ENCODE measurements around the gene CBX4.

Gene CBX4

DNA sequence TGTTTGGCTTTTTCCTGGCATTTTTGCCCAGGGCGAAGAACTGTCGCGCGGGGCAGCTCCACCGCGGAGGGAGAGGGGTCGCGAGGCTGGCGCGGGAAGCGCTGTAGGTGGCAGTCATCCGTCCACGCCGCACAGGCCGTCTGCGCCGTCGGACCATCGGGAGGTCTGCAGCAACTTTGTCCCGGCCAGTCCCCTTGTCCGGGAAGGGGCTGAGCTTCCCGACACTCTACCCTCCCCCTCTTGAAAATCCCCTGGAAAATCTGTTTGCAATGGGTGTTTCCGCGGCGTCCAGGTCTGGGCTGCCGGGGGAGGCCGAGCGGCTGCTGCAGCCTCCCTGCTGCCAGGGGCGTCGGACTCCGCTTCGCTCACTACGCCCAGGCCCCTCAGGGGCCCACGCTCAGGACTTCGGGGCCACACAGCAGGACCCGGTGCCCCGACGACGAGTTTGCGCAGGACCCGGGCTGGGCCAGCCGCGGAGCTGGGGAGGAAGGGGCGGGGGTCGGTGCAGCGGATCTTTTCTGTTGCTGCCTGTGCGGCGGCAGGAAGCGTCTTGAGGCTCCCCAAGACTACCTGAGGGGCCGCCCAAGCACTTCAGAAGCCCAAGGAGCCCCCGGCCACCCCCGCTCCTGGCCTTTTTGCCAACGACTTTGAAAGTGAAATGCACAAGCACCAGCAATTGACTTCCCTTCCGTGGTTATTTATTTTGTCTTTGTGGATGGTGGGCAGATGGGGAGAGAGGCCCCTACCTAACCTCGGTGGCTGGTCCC, 2.3 kb upstream of the CBX4 start:
- no peak for FAIRE-seq

DNA sequence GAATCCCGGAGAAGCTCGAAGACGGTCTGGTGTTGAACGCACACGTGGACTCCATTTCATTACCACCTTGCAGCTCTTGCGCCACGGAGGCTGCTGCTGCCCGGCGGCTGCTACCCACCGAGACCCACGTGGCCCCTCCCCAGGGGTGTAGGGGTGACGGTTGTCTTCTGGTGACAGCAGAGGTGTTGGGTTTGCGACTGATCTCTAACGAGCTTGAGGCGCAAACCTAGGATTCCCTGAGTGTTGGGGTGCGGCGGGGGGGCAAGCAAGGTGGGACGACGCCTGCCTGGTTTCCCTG, 1.7 kb upstream of the CBX4 start:
- FAIRE-seq: no peak

DNA sequence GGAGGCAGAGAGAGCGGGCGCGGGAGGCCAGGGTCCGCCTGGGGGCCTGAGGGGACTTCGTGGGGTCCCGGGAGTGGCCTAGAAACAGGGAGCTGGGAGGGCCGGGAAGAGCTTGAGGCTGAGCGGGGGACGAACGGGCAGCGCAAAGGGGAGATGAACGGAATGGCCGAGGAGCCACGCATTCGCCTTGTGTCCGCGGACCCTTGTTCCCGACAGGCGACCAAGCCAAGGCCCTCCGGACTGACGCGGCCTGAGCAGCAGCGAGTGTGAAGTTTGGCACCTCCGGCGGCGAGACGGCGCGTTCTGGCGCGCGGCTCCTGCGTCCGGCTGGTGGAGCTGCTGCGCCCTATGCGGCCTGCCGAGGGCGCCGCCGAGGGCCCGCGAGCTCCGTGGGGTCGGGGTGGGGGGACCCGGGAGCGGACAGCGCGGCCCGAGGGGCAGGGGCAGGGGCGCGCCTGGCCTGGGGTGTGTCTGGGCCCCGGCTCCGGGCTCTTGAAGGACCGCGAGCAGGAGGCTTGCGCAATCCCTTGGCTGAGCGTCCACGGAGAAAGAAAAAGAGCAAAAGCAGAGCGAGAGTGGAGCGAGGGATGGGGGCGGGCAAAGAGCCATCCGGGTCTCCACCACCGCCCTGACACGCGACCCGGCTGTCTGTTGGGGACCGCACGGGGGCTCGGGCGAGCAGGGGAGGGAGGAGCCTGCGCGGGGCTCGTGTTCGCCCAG, 1.2 kb upstream of the CBX4 start:
- FAIRE-seq: no peak

DNA sequence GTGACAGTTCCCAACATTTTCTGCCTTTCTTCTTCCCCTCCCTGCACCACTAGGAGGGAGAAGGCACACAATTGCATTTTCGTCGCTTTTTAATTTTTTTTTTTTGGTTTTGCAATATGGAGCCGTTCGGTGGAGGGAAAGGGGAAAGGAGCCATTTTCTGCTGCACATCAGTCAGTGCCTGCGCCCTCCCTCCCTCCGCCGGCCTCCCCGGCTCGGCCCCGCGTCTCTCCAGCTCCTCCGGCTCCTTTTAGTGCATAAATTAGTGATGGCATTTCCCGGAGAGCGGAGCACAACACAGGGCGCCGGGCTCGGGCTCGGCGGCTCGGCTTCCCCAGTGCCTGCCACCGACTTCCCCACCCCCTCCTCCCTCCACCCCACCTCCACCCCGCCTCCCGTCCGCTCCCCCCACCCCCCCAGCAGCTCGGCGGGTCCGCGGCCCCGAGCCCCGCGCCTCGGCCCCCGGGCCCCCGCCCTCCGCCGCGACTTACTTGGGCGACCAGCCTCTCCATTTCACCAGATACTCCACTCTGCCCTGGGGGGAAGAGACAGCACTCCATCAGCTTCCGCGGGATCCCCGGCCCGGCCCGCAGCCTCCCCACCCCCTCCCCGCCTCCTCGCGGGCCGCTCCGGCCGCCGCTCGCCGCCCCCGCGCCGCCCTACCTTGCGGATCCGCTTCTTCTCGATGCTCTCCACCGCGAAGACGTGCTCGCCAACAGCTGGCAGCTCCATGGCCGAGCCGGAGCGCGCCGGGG, 542 bp downstream of the CBX4 start:
- FAIRE-seq: no peak

DNA sequence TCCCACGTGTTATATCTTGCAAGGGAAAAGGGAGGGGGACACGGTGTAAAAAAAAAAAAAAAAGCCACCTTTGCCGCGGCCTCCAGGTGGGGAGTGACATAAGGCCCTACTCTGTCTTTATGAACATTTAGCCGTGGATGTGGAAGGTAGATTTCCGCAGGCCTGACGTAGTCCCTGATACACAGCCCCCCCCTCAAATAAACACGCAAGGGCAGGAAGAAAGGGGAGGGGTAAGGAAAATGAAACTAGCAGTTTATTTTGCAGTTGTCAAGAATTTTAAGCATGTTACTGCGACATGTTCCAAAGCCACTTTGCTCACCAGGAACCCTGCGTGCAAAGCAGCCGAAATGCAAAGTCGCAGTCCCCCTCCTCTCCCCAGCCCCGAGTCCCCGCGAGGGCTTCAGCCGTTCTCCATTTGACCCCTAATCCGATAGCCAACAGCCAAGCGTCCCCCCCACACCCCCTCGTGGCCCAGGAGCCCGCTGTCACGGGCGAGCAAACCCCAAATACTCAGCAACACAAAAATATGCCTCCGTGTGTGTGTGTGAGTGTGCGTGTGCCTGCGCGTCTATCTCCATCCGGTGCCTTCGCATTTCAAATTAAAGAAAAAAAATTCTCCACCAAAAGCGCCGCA, 1.2 kb downstream of the CBX4 start:
- FAIRE-seq: no peak

DNA sequence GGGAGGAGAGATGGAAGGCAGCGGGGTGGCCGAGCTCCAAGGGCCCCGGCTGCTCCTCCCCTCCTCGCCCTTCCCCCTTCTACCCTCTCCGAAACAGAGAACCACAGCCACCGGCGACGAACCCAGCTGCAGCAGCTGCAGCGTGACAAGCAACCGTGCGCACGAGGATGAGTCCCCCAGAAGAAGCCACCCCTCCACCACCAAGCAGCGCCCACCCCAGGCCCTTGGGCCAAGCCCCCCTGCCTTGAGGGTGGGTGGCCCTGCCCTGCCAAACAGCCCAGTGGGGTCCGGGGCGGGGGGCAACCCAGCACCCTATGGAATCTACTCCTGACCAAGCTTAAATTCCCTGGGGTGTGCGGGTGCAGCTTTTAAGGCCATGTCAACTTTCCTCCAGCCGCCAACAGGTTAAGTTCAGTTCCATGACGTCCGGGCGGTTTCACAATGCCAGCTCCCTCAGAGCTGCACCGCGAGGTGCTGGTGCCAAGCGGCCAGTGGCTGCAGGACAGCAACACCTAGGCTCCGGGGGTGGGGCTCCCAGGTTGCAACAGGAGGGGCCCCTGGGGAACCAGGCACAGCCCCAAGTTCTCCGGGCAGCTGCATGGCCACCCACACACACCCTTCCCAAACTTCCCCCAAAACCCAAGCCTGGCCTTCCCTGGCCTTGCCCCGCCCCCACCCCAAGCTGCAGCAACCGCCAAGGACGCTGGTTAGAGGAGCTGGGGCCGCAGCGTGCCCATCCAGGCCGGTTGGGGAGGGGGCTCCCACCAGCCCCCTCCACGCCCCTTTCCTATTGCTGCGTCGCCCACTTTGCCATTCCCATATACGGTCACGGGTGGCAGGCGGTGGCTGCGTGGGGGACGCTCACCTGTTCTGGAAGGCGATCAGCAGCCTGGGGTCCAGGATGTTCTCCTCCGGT, 2.0 kb downstream of the CBX4 start:
- FAIRE-seq: no peak

DNA sequence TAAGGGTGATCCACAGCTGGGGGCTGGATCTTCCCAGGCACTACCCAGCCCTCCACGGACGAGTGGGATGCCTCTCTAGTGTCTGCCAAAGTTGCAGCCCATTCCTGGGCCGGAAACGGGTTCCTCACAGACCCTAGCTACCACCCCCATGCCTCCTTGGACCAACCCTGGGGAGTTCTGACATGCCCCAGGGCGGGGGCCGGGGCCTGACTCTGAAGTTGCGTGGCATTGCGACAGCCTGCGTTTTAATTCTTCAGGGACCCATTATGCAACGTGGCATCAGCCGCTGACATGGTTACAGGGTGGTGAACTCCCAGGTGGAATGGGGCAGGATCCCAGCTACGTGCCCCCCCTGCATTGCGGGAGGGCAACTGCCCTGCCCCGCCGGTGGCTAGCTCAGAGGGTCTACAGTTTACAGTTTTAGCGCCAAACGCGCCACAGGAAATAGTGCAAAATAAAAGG, 2.7 kb downstream of the CBX4 start:
- FAIRE-seq: no peak

DNA sequence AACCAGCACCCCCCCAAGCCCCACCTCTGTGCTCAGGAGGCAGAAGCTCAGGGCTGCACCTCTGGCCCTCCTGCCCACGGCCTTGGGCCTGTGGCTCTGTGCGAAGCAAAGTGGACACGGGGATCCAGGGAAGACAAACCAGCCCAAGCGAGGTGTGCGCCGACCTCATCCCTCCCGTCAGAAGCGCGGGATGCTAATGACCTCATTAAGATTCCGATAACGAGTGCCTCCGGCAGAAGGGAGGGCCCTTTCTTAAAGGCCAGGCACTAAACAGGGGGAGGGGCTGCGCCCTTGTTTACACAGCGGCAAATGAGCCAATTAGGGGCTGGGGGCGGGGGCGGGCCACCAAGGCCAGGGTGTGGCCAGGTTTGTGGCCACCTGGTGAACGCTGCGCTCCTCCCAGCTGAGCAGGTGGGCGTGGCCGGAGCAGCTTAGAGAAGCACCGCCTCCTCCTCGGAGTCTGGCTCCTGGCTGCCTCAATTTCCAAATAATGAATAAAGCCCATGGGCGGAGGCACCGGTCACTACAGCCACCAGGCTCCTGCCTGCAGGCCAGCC, 3.2 kb downstream of the CBX4 start:
- no peak for FAIRE-seq

DNA sequence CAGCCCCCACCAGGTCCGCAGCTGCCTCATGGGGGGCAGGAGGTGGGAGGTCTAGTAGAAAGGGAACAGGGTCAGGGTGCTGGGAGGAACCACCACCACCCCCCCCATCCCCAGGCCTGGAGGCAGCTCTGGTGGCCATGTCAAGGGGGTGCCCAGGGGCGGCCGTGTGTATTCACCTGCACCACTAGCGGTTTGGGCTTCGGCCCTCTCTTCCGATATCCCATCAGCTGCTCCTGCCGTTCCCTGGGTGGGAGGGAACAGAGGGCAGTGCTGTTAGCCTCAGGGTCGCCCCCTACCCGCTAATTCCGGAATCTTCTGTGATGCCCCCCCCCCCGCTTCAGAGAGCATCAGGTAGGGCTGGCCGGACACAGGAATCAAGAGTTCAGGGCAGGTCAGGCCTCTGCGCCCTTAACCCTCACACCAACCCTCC, 3.8 kb downstream of the CBX4 start:
- no peak for FAIRE-seq

DNA sequence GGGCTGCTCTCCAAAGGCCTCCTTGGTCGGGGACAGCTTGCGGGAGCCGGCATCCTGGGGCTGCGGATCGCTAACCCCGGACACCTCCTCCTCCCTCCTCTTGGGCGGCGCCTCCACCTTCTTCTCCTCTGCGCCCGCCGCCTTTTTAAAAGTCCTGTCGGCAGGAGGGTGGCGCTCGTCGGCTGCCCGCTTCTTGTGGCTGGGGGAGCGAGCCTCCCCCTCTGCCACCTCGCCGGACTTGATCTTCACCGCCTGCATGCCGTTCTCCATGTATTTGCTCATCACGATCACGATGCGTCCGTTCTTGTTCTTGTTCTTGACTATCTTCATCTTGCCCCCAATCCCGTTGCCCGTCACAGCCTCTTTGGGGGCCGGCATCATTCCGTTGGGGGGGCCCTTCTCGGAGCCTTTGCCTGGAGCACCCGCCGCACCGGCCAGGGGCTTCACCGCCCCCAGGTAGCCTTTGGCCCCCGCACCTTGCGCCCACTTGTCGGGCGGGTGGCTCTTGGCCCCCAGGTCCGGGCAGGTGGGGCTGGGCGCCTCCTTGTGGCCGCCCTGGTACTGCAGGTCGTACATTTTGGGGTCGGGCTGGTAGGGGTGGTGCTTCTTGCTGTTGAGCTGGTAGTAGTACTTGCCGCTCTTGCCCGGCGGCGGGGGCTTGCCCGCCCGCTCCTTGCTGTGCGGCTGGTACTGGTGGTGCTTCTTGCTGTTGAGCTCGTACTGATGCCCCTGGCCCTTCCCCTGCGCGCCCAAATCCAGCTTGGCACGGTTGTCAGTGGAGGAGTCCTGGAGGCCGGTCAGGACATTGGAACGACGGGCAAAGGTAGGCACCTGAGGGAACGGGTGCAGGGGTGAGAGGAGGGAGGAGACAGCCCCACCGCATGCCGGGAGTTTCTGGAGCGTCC, 4.4 kb downstream of the CBX4 start:
- no peak for FAIRE-seq

DNA sequence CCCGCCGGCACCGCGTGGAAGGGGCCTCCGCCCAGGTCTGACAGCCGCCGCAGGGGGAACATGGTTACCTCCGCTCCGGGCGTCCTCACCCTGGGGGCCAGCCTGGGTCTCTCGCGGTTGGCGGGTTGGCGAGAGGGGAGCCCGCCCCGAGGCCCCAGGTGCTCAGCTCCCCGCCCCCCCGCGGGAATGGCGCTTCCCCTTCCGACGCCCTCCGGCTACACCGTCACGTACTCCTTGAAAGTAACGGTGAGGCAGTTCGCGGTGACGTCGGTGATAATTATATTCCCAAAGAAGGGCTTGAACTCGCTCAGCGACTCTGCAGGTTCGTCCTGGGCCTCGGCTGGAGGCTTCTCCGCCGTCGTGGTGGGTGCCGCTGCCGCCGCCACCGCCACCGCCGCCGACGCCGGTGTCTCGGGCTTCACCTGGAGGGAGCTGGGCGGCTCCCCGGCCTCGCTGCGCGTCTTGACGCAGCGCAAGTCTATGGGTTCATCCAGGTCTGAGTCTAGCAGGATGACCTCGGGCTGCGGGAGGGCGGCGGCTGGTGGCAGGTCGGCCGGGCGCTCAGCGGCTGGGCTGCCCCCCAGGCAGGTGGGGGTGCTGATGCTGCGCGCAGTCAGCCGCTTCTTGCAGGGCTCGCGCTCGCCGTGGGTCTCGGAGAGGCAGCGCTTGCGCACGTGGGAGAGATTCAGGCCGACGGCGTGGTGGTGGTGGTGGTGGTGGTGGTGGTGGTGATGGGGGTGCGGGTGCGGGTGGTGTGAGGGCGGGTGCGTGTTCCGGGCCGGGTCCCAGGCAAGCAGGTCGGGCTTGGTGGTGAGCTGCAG, 5.3 kb downstream of the CBX4 start:
- FAIRE-seq: no peak

DNA sequence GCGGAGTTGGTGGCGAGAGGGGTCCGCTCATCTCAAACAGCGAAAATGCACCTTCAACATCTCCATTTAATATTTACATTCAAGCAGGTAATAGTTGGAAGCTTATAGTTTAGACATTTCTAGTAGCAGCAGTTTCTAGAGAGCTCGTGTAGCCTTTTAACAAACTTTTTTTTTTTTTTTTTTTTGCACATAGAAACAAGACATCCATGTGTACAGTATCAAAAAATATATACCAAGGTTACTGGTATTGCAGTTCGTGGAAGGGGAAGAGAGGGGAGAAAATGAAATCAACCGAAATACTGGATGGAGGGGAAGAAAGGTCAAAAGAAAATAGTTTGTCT, 6.2 kb downstream of the CBX4 start:
- no peak for FAIRE-seq

DNA sequence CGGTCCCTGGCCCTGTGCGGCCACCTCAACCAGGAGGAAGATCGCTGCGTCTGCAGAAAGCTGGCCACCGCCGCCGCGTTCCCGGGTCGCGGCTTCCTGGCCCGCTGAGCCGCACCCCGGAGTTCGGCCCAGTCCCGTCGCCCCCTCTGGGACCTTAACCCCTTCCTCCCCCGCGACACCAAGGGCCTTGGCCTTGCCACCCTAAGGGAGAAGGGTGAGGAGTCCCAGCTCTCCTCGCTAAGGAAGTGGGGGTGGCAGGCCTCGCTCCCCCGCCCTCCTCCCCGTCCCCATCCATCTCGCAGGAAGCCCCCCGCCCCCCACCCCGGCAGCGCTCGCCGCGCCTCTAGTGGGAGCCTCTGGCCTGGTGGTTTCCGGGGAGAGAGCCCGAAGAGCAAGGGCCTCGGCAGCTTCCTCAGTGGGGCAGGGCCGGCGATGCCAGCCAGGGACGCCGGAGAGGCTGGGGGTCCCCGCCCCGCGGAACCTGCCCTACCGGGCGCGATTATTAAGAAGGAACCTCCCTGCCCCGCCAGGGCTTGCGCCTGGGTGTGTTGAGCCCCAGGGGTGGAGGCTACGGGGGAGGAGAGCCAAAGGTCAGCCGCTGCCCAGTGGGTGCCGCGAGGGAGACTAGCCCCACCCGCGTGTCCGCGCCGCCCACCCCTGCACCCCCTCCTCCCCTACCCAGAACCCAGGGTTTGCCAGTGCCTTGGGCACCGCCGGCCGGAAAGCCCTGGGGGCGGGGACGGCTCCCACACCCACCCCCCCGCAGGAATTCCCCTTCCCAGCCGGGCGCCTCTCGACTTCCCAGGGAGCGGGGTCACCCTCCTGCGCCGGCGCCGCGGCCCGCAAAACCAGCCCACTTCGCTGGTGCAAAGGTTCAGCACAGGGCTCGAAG, 6.8 kb downstream of the CBX4 start:
- no peak for FAIRE-seq

DNA sequence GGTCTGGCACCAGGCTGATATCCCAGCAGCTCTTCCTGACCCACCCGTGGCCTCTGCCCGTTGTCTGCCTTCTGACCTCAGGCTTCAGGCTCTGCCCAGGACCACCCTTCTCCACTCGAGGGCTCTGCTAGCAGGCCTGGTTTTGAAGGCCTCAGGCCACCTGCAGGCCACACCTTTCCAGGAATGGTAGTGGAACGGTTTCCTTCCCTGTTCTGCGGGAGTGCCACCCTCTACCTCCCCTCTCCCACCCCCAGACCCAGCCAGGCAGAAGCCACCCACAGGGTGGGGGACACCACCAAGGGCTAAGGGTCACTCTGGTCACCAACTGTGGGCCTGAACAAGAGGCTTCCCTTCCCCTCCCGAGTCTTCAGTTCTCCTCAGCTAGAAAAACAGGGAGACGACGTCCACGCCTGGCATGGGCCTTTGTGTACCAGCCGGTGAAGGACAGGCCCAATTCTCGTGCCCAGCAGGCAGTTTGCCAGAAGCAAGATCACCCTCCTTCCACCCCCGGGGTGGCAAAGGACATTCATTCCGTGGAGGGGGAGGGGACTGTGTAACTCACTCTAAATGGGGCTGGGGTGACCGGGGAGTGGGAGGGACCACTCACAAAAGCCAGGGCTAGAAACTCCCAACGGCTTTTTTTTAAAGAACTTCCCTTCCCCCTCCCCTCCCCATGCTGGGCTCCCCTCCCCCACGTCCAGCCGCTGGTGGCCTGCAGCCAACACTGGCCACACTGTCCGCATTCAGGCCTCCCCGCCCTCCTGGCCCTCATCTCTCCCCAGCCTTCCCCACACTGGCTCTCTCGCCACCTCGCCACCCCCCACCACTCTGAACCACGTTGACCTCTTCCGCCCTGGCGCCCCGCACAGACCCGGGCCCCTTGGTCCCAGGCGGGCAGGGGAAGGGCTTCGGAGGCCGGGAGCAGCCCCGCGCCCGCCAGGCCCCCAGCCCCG, 7.7 kb downstream of the CBX4 start:
- FAIRE-seq: no peak

DNA sequence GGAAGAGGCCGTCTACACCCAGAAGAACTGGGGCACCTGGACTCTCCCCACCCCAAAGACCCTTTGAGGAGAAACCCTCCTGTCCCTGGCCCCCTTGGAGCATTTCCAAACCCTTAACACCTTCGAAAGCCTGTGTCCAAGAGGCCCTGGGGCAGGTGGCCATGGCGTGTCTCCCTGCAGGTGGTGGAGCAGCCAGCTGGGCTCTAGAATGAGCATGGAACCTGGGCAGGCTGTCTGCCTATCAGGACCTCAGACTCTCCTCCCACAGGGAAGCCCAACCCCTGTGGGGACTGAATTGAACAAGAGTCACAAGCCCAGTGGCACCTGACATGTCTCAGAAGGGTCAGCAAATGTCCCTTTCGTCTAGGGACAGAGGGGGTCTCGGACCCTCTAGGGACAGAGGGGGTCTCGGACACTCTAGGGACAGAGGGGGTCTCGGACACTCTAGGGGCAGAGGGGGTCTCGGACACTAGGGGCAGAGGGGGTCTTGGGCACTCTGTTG, 8.4 kb downstream of the CBX4 start:
- FAIRE-seq: no peak

DNA sequence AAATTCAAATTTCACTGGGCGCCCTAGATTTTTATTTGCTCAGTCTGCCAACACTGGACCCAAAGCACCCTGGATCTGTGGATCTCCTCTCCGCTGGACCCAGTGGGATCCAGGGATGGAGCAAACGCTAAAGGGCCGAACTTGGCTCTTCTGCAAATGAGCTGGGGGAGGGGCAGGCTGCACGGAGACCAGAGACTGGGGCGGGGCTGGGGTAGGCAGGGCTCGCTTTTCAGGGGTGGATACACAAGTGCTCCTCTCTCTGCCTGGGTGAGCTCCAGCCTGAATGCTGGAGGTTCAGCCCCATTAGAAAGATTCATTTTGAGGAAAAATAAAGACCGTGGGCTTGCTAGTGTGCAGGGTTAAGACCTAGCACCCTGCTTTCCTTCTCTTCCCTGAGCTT, 8.9 kb downstream of the CBX4 start:
- no peak for FAIRE-seq

DNA sequence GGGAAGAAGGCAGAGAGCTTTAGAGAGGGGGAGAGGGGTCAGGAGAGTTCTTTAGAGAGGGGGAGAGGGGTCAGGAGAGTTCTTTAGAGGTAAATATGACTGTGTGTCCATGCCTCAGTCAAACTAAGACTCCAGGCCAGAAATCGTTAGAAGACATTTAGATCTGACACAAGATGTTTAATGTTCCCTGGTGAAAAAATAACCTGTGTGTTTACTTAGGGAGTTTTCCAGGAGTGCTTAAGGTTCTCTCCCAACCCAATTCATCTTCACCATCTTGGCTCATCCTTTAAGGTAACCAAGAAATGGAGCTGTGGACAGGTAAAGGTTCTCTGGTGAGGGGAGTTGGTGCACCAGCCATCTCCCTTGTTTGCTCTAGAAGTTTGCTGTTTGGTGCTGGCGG, 9.8 kb downstream of the CBX4 start:
- FAIRE-seq: no peak

DNA sequence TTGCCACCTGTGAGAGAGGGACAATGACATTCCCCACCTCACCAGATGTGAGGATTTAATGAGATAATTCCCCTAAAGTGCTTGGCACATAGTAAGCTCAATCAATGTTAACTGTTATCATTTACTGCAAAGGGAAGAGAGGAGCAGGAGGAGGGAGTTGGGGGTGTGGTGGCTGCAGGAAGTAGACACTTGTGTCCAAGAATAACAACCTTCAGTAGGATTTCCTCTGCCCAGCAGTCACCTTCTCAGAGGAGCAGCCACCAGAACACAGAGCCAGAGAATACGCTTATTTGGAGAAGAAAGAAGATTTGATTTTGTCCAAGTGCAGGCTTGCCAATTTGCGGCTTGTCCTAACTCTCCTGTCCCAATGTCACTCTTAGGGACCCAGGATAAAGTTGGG, 10.2 kb downstream of the CBX4 start:
- no peak for FAIRE-seq

Data from islet of Langerhans (tissue), 1 donor.